OCI-LY1 (cell line): Measurements from ENCODE around the gene CKAP5.

Source experiments
- H2AFZ ChIP-seq: fragments of 200-600 bp; sonication (generic), shearing (Covaris generic); 2 replicates; pipeline ENCODE4 v1.6.0; 2014; ENCODE audit warnings: antibody characterized with exemption, mild to moderate bottlenecking, low read length
- H3F3A ChIP-seq: fragments of 200-600 bp; sonication (generic), shearing (Covaris generic); 2 replicates; pipeline ENCODE4 v1.6.0; 2014; ENCODE audit warnings: mild to moderate bottlenecking, antibody characterized with exemption, low read length, moderate library complexity; ENCODE audit not compliant: insufficient read depth
- H3K27ac ChIP-seq: fragments of 200-600 bp; sonication (generic); 2 replicates; pipeline ENCODE4 v1.5.1; 2014; ENCODE audit warnings: low read length, mixed run types, mild to moderate bottlenecking, low read depth; ENCODE audit not compliant: poor library complexity, severe bottlenecking
- H3K27me3 ChIP-seq: fragments of 200-600 bp; sonication (generic); 2 replicates; pipeline ENCODE4 v1.6.0; 2014; ENCODE audit warnings: antibody characterized with exemption, mild to moderate bottlenecking, low read length, moderate library complexity; ENCODE audit not compliant: insufficient read depth
- H3K36me3 ChIP-seq: fragments of 200-600 bp; sonication (generic); 2 replicates; pipeline ENCODE4 v1.6.1; 2014; ENCODE audit warnings: mild to moderate bottlenecking, antibody characterized with exemption, low read length, moderate library complexity, mixed read lengths; ENCODE audit not compliant: insufficient read depth
- H3K4me1 ChIP-seq: fragments of 200-600 bp; sonication (generic); 2 replicates; pipeline ENCODE4 v1.5.1; 2014; ENCODE audit warnings: mild to moderate bottlenecking, low read length, moderate library complexity; ENCODE audit not compliant: insufficient read depth, severe bottlenecking
- H3K4me2 ChIP-seq: fragments of 200-600 bp; sonication (generic), shearing (Covaris generic); 2 replicates; pipeline ENCODE4 v1.6.1; 2014; ENCODE audit warnings: low read length
- H3K4me3 ChIP-seq: fragments of 200-600 bp; sonication (generic); 2 replicates; pipeline ENCODE4 v1.5.1; 2014; ENCODE audit warnings: low read length, low read depth, mild to moderate bottlenecking, mixed read lengths; ENCODE audit not compliant: poor library complexity, severe bottlenecking
- H3K79me2 ChIP-seq: fragments of 200-600 bp; shearing (Covaris generic); 2 replicates; pipeline ENCODE4 v1.6.1; 2016; ENCODE audit warnings: mixed run types, low read length, mixed read lengths; ENCODE audit not compliant: insufficient read depth
- H3K9ac ChIP-seq: fragments of 200-600 bp; sonication (generic), shearing (Covaris generic); 2 replicates; pipeline ENCODE4 v1.6.1; 2014; ENCODE audit warnings: mild to moderate bottlenecking, low read length, mixed read lengths
- H3K9me2 ChIP-seq: fragments of 200-600 bp; sonication (generic), shearing (Covaris generic); 2 replicates; pipeline ENCODE4 v1.6.1; 2014; ENCODE audit warnings: low read depth, mild to moderate bottlenecking, low read length, mixed read lengths
- H3K9me3 ChIP-seq: fragments of 200-600 bp; shearing (Covaris generic); 2 replicates; pipeline ENCODE4 v1.6.1; 2014; ENCODE audit warnings: low read length, mixed read lengths
- H4K20me1 ChIP-seq: fragments of 200-600 bp; sonication (generic), shearing (Covaris generic); 2 replicates; pipeline ENCODE4 v1.6.0; 2016; ENCODE audit warnings: mild to moderate bottlenecking, low read length; ENCODE audit not compliant: insufficient read depth
- CTCF ChIP-seq: fragments of 200-600 bp; sonication (generic), shearing (Covaris generic); IDR thresholded peaks from 2 replicates; pipeline ENCODE4 v1.5.1; 2017; ENCODE audit warnings: mild to moderate bottlenecking, antibody characterized with exemption, low read length, moderate library complexity, mixed read lengths
- EZH2 ChIP-seq: fragments of 200-600 bp; sonication (generic), shearing (Covaris generic); IDR thresholded peaks from 2 replicates; pipeline ENCODE4 v1.8.0; 2017; ENCODE audit warnings: borderline replicate concordance, mixed run types, mild to moderate bottlenecking, antibody characterized with exemption, low read length, moderate library complexity, mixed read lengths

The CKAP5 gene

GRCh38 chr11:46741600-46742484, 104.2 kb downstream of the CKAP5 start:
- no peak overlapping the region for H2AFZ ChIP-seq
- H4K20me1 ChIP-seq: no peaks in the 10 kb centered on the region
- H3K4me3 ChIP-seq: no peak overlapping the region
- no peak overlapping the region for H3K9ac ChIP-seq
- no peak overlapping the region for H3K27ac ChIP-seq
- H3K4me2 ChIP-seq: no peak overlapping the region
- peaks cover 59% of the 10 kb centered on the region for H3K36me3 ChIP-seq
- H3K9me2 ChIP-seq: no peaks in the 10 kb centered on the region
- no peaks in the 10 kb centered on the region for H3K4me1 ChIP-seq
- no peaks in the 10 kb centered on the region for H3F3A ChIP-seq
- no peaks in the 10 kb centered on the region for H3K9me3 ChIP-seq
- H3K79me2 ChIP-seq: no peaks in the 10 kb centered on the region
- no peaks in the 10 kb centered on the region for H3K27me3 ChIP-seq
- no peak for TF ChIP-seq CTCF

- Histone ChIP-seq H2AFZ (no peak overlapping the region), H3K27me3 (no peaks in the 10 kb centered on the region), H4K20me1 (no peaks in the 10 kb centered on the region), H3K9ac (no peak overlapping the region), H3K27ac (no peak overlapping the region), H3K79me2 (no peaks in the 10 kb centered on the region), H3K4me1 (no peaks in the 10 kb centered on the region), H3F3A (no peaks in the 10 kb centered on the region), H3K36me3 (peaks cover 30% of the 10 kb centered on the region), H3K9me2 (no peaks in the 10 kb centered on the region), H3K4me2 (no peak overlapping the region), H3K9me3 (no peaks in the 10 kb centered on the region), H3K4me3 (no peak overlapping the region)
- TF ChIP-seq CTCF (no peak), EZH2 (no peak)
Observed at GRCh38 chr11:46738887-46739286, 107.2 kb downstream of the CKAP5 start.

- Histone ChIP-seq H2AFZ (no peak overlapping the region), H3K9me3 (no peaks in the 10 kb centered on the region), H3F3A (no peaks in the 10 kb centered on the region), H3K4me2 (no peak overlapping the region), H3K9me2 (no peaks in the 10 kb centered on the region), H3K27ac (no peak overlapping the region), H3K4me3 (no peak overlapping the region), H3K4me1 (no peaks in the 10 kb centered on the region), H4K20me1 (no peaks in the 10 kb centered on the region), H3K36me3 (peaks cover 18% of the 10 kb centered on the region), H3K79me2 (no peaks in the 10 kb centered on the region), H3K9ac (no peak overlapping the region), H3K27me3 (no peaks in the 10 kb centered on the region)
- TF ChIP-seq CTCF: no peak
- TF ChIP-seq EZH2: no peak
Observed at GRCh38 chr11:46737699-46738098, 108.4 kb downstream of the CKAP5 start.
